Hypothalamus (tissue), 51 donors: ENCODE measurements around the gene EYS.
"Not testable (repeated sequence)": the region's sequence is repeated elsewhere in the genome, so short reads cannot be mapped to it uniquely, and the experiment has no call there.

Experiments used
- DNase-seq, 51 donors: peaks; one replicate each; lab custom pipeline; 2025; lab: John Stamatoyannopoulos, UW

EYS gene

GRCh38 chr6:63941747-63942470 lies 1765.1 kb downstream of the EYS start:
- no peak for DNase-seq

GRCh38 chr6:63940056-63940455 lies 1767.0 kb downstream of the EYS start:
- DNase-seq: no peak

- no peak for DNase-seq
Measured at GRCh38 chr6:63936399-63936798, 1770.6 kb downstream of the EYS start.

DNA sequence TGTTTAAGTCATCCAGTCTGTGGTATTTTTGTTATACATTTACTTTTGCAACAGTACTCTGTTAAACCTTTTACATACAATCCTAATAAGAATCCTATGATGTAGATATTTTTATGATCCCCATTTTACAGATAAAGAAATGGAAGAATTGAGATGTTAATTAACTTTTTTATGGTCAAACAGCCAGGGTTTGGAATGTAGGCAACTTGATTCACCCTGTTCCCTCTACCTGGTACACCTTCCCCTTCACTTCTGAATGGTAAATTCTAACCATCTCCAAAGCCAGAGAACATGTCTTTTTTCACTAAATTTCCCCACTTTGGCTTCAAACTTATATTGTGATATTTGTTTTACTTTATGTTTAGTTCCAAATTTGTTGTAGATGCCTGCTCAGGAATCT lies 1771.3 kb downstream of the EYS start:
- no peak for DNase-seq

DNA sequence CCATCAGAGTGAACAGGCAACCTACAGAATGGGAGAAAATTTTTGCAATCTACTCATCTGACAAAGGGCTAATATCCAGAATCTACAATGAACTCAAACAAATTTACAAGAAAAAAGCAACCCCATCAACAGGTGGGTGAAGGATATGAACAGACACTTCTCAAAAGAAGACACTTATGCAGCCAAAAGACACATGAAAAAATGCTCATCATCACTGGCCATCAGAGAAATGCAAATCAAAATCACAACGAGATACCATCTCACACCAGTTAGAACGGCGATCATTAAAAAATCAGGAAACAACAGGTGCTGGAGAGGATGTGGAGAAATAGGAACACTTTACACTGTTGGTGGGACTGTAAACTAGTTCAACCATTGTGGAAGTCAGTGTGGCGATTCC lies 1773.1 kb downstream of the EYS start:
- not testable (repeated sequence) for DNase-seq

GRCh38 chr6:63930848-63931247 lies 1776.2 kb downstream of the EYS start:
- no peak for DNase-seq

DNA sequence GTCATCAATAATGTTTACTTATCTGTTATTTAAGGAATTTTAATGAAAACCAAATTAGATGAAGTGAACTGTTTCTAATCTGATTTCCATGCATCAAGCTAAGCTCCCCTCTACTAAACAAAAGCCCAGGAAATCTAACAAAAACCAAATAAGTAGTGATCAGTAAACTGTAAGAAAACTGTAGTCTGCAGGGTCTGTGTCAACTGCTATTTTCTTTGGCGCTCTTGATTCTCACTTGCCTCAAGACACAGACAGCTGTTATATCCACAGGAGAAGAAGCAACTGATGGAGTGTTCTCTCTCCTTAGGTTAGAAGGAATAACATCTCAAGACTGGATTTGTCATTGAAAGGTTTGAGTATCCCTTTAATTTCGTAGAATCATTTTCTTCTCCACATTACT lies 1777.9 kb downstream of the EYS start:
- no peak for DNase-seq

DNA sequence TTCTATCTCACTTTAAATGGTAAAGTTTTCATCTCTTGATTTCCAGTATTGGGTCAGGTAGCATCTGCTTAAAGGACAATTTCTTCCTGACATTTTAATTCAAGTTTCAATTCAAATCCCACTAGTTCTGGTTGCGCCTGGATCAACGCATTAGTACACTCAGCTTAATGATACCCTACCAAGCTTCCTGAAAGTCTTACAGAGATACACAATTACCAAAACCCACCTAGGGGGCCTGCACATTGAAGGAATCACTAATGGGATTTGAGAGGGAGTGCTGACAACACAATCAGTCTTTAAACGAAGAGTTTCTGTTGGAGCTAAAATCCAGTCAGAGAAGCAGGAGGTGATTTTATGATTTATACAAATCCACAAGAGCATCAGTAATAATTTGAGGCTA lies 1778.4 kb downstream of the EYS start:
- no peak for DNase-seq

GRCh38 chr6:63926950-63927927 lies 1779.8 kb downstream of the EYS start:
- no peak for DNase-seq

DNA sequence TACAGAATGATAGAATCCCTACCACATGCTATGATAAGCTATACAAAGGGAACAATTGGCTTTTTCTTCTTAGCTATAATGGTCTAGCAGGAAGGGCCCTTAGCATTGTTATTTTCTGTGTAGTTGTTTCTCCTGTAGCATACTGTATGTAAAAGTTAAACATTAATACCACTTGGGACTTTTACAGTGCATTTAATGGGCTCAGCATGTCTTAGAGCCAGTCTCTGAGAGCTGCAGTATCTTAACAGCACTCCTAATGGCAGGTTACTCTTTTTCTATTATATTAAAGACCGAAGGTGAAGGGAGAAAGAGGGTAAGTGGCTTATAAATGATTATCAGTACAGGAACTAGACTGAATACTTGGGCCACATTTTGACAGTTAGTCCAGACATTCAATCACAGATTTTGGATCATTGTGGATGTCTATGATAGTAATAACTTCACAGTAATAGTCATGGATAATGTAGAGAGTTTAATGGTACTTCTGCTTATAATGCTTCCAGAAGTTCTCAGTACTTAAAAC lies 1780.7 kb downstream of the EYS start:
- no peak for DNase-seq

GRCh38 chr6:63923139-63923739 lies 1783.8 kb downstream of the EYS start:
- DNase-seq: no peak

- DNase-seq: no peak
Measured at GRCh38 chr6:63919556-63920110, 1787.4 kb downstream of the EYS start.

GRCh38 chr6:63912887-63913286 lies 1794.1 kb downstream of the EYS start:
- DNase-seq: no peak

GRCh38 chr6:63910863-63911551 lies 1796.0 kb downstream of the EYS start:
- no peak for DNase-seq

- no peak for DNase-seq
Measured at GRCh38 chr6:63904650-63905248, 1802.3 kb downstream of the EYS start.

GRCh38 chr6:63899550-63899949 lies 1807.5 kb downstream of the EYS start:
- DNase-seq: no peak

DNA sequence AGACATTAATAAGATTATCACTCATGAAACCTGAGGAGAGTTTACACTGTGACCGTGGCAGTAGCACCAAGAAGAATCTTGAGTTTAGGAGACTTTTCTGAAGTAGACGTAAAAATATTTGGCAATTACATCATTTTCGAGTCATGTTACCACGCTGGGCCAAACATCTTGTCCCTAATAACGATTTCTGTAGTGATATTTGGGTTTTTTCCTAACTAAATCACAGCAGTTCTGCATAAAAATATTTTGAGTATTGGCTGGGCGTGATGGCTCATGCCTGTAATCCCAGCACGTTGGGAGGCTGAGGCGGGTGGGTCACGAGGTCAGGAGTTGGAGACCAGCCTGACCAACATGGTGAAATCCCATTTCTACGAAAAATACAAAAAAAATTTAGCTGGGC lies 1809.1 kb downstream of the EYS start:
- DNase-seq: no peak

DNA sequence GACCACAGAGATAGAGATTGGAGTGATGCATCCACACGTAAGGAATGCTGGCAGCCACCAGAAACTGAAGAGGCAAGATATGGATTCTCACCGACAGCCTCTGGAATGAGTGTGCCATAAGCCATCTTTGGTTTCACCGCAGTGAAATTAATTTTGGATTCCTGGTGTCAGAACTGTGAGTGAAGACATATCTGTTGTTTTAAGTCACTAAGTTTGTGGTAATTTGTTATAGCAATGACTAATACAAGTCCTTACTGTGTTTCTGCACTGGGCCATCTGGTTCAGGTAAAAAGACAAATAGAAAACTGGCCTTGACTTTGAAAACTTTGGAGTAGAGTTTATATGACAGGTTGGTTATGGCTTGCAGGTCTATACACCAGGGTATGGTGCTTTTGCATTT lies 1809.6 kb downstream of the EYS start:
- no peak for DNase-seq

GRCh38 chr6:63888416-63888815 lies 1818.6 kb downstream of the EYS start:
- no peak for DNase-seq

GRCh38 chr6:63887804-63888203 lies 1819.2 kb downstream of the EYS start:
- not testable (repeated sequence) for DNase-seq
